DND-41 (cell line): ENCODE results near the gene PADI4.

Experiments used
- ATAC-seq: fragments of 200-7000 bp; cut with Tn5 transposase; 3 replicates; pipeline ENCODE4 v1.9.1; 2021; ENCODE audit warnings: low read depth; ENCODE audit not compliant: insufficient read depth
- DNase-seq: peaks from one replicate; pipeline ENCODE4 v3.0.0-alpha.2; 2020
- H2AFZ ChIP-seq: 2 replicates; pipeline ENCODE4 v1.6.0; 2012; ENCODE audit warnings: low read depth, low read length
- H3K27ac ChIP-seq: 2 replicates; pipeline ENCODE4 v1.5.1; 2012; ENCODE audit warnings: low read length, inconsistent platforms
- H3K27me3 ChIP-seq: fragments of 200-600 bp; sonication (generic); 2 replicates; pipeline ENCODE4 v1.6.0; 2012; ENCODE audit warnings: low read length, mild to moderate bottlenecking, inconsistent platforms; ENCODE audit not compliant: insufficient read depth, poor library complexity
- H3K36me3 ChIP-seq: 2 replicates; pipeline ENCODE4 v1.5.1; 2012; ENCODE audit warnings: low read length, inconsistent platforms; ENCODE audit not compliant: insufficient read depth
- H3K4me1 ChIP-seq: 2 replicates; pipeline ENCODE4 v1.5.1; 2012; ENCODE audit warnings: mild to moderate bottlenecking, low read length; ENCODE audit not compliant: insufficient read depth
- H3K4me2 ChIP-seq: 2 replicates; pipeline ENCODE4 v1.6.0; 2012; ENCODE audit warnings: mild to moderate bottlenecking, moderate library complexity, low read length, inconsistent platforms; ENCODE audit not compliant: insufficient read depth
- H3K4me3 ChIP-seq, 2 experiments: fragments of 200-600 bp in 1 of 2; shearing (Covaris generic) in 1 of 2; 2 replicates each; pipeline ENCODE4 v1.5.1; 2012 to 2016; ENCODE audit warnings: inconsistent platforms in 2 of 2, low read length in 2 of 2, mild to moderate bottlenecking in 2 of 2, low read depth in 1 of 2, moderate library complexity in 1 of 2
- H3K79me2 ChIP-seq: 2 replicates; pipeline ENCODE4 v1.6.0; 2012; ENCODE audit warnings: low read length, inconsistent platforms; ENCODE audit not compliant: insufficient read depth
- H3K9ac ChIP-seq: 2 replicates; pipeline ENCODE4 v1.6.0; 2012; ENCODE audit warnings: low read depth, mild to moderate bottlenecking, inconsistent platforms, low read length, moderate library complexity
- H3K9me3 ChIP-seq: 2 replicates; pipeline ENCODE4 v1.5.1; 2012; ENCODE audit warnings: low read length, moderate library complexity, mild to moderate bottlenecking, inconsistent platforms; ENCODE audit not compliant: insufficient read depth, severe bottlenecking
- H4K20me1 ChIP-seq: 2 replicates; pipeline ENCODE4 v1.6.0; 2012; ENCODE audit warnings: low read length; ENCODE audit not compliant: insufficient read depth
- EZH2 ChIP-seq: IDR thresholded peaks from 3 replicates; pipeline ENCODE4 v1.6.1; 2012; ENCODE audit warnings: borderline replicate concordance, low read depth, mild to moderate bottlenecking, moderate library complexity, low read length, inconsistent platforms; ENCODE audit not compliant: severe bottlenecking
- TF ChIP-seq, protein P1 (sequence below): IDR thresholded peaks from 2 replicates; pipeline ENCODE4 v1.5.1; 2012; ENCODE audit warnings: borderline replicate concordance, low read length, moderate library complexity, mild to moderate bottlenecking; ENCODE audit not compliant: poor library complexity, severe bottlenecking; ENCODE audit errors: extremely low read depth

The PADI4 gene

GRCh38 chr1:17401841-17402240 is 93.8 kb downstream of the PADI4 start:
- DNase-seq: no peak
- Histone ChIP-seq H3K27me3 (no peaks in the 10 kb centered on the region), H3K9ac (no peak overlapping the region), H2AFZ (no peak overlapping the region), H3K4me3 (no peak overlapping the region), H3K9me3 (no peaks in the 10 kb centered on the region), H3K4me1 (no peaks in the 10 kb centered on the region), H3K4me2 (no peak overlapping the region), H3K36me3 (peaks cover 9% of the 10 kb centered on the region), H3K79me2 (no peaks in the 10 kb centered on the region), H3K27ac (no peak overlapping the region), H4K20me1 (peaks cover 19% of the 10 kb centered on the region)
- no peak for TF ChIP-seq EZH2
- TF ChIP-seq, protein P1, sequence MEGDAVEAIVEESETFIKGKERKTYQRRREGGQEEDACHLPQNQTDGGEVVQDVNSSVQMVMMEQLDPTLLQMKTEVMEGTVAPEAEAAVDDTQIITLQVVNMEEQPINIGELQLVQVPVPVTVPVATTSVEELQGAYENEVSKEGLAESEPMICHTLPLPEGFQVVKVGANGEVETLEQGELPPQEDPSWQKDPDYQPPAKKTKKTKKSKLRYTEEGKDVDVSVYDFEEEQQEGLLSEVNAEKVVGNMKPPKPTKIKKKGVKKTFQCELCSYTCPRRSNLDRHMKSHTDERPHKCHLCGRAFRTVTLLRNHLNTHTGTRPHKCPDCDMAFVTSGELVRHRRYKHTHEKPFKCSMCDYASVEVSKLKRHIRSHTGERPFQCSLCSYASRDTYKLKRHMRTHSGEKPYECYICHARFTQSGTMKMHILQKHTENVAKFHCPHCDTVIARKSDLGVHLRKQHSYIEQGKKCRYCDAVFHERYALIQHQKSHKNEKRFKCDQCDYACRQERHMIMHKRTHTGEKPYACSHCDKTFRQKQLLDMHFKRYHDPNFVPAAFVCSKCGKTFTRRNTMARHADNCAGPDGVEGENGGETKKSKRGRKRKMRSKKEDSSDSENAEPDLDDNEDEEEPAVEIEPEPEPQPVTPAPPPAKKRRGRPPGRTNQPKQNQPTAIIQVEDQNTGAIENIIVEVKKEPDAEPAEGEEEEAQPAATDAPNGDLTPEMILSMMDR: no peak
- no peak for ATAC-seq

GRCh38 chr1:17403081-17403480 is 95.1 kb downstream of the PADI4 start:
- no peak for ATAC-seq
- Histone ChIP-seq H3K36me3 (peaks cover 21% of the 10 kb centered on the region), H3K27me3 (no peaks in the 10 kb centered on the region), H2AFZ (no peak overlapping the region), H3K4me1 (no peaks in the 10 kb centered on the region), H4K20me1 (peaks cover 27% of the 10 kb centered on the region), H3K4me3 (no peak overlapping the region), H3K79me2 (no peaks in the 10 kb centered on the region), H3K27ac (no peak overlapping the region), H3K9ac (no peak overlapping the region), H3K4me2 (no peak overlapping the region), H3K9me3 (no peaks in the 10 kb centered on the region)
- no peak for DNase-seq
- TF ChIP-seq, protein P1: no peak
- TF ChIP-seq EZH2: no peak

GRCh38 chr1:17404034-17404684 is 96.2 kb downstream of the PADI4 start:
- H3K4me3 ChIP-seq: no peak overlapping the region
- no peaks in the 10 kb centered on the region for H3K4me1 ChIP-seq
- peaks cover 35% of the 10 kb centered on the region for H4K20me1 ChIP-seq
- H3K36me3 ChIP-seq: peaks cover 32% of the 10 kb centered on the region
- no peaks in the 10 kb centered on the region for H3K27me3 ChIP-seq
- no peaks in the 10 kb centered on the region for H3K9me3 ChIP-seq
- H3K27ac ChIP-seq: no peak overlapping the region
- H2AFZ ChIP-seq: no peak overlapping the region
- no peak overlapping the region for H3K4me2 ChIP-seq
- TF ChIP-seq, protein P1: no peak
- no peak for TF ChIP-seq EZH2
- no peaks in the 10 kb centered on the region for H3K79me2 ChIP-seq
- H3K9ac ChIP-seq: no peak overlapping the region
- DNase-seq (no peak), ATAC-seq (no peak)

DNA sequence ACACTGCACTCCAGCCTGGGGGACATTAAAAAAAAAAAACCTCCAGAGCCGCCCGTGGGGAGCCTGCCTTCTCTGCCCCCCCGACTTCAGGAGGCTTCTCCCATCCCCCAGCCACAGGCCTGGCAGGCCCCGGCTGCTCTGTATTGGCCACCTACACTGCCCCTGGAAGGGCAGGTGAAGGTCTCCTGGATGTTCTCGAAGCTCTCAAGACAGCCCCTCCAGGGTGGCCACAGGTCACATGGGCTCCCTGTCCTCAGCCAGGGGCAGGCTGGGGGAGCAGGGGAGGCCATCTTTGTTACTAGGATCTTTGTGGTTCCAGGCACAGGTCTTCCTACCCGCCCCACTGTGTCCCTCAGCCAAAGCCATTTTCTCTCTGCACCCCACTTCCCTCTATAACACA is 96.8 kb downstream of the PADI4 start:
- peaks cover 38% of the 10 kb centered on the region for H3K36me3 ChIP-seq
- TF ChIP-seq EZH2: no peak
- peak; percentile 7; the same call in 1 of the 3 replicates for ATAC-seq

More for the DNA sequence above, 96.8 kb downstream of the PADI4 start:
- H2AFZ ChIP-seq: no peak overlapping the region
- no peak overlapping the region for H3K9ac ChIP-seq
- no peak overlapping the region for H3K4me2 ChIP-seq
- no peak for DNase-seq
- H3K27ac ChIP-seq: no peak overlapping the region
- peaks cover 42% of the 10 kb centered on the region for H4K20me1 ChIP-seq
- no peaks in the 10 kb centered on the region for H3K27me3 ChIP-seq
- H3K4me1 ChIP-seq: no peaks in the 10 kb centered on the region
- no peaks in the 10 kb centered on the region for H3K9me3 ChIP-seq
- no peak overlapping the region for H3K4me3 ChIP-seq
- no peaks in the 10 kb centered on the region for H3K79me2 ChIP-seq
